ENCODE data around the gene CKLF. TPM values are rescaled to one million over a fixed set of nuclear protein-coding genes. Genes with fewer than 3 reads are reported as not detected.
A peak's percentile ranks its signal among the peaks of the same experiment; 100 is the strongest.

CKLF gene
- total RNA-seq, 2 donors from 2014 or later = 22.5 to 40.7 TPM

- Histone ChIP-seq H3K36me3 (ENCODE audit: control insufficient read depth, insufficient read depth, low read length) (peaks cover 12% of the 10 kb centered on the region), H3K27me3 (ENCODE audit: control insufficient read depth, insufficient read depth, low read length, poor library complexity, severe bottlenecking) (no peaks in the 10 kb centered on the region), H3K27ac (ENCODE audit: low read depth, low read length) (no peak overlapping the region), H3K4me1 (ENCODE audit: control insufficient read depth, insufficient read depth, low read length) (no peaks in the 10 kb centered on the region), H3K9ac (ENCODE audit: extremely low read depth, low read length, poor library complexity, severe bottlenecking) (no peak overlapping the region), H3K4me3 (ENCODE audit: low read length) (no peak overlapping the region), H3K9me3 (ENCODE audit: control insufficient read depth, low read length) (no peaks in the 10 kb centered on the region)
- no peak overlapping the region for H3K4me3 Mint-ChIP-seq
- peaks cover 1% of the 10 kb centered on the region for H3K27me3 Mint-ChIP-seq (ENCODE audit: insufficient read depth)
- WGBS, 2 experiments (ENCODE audit: insufficient coverage in 1 of 2, insufficient read length in 1 of 2) = 83% methylated on average over 1 of the region's 1 CpG; no CpG with 5 or more reads in 1 of the 2 experiments
- no peaks in the 10 kb centered on the region for H3K9me3 Mint-ChIP-seq
- H3K36me3 Mint-ChIP-seq (ENCODE audit: low read depth) = peaks cover 27% of the 10 kb centered on the region
- no peak for DNase-seq
- no peaks in the 10 kb centered on the region for H3K4me1 Mint-ChIP-seq
- TF ChIP-seq, protein P1, sequence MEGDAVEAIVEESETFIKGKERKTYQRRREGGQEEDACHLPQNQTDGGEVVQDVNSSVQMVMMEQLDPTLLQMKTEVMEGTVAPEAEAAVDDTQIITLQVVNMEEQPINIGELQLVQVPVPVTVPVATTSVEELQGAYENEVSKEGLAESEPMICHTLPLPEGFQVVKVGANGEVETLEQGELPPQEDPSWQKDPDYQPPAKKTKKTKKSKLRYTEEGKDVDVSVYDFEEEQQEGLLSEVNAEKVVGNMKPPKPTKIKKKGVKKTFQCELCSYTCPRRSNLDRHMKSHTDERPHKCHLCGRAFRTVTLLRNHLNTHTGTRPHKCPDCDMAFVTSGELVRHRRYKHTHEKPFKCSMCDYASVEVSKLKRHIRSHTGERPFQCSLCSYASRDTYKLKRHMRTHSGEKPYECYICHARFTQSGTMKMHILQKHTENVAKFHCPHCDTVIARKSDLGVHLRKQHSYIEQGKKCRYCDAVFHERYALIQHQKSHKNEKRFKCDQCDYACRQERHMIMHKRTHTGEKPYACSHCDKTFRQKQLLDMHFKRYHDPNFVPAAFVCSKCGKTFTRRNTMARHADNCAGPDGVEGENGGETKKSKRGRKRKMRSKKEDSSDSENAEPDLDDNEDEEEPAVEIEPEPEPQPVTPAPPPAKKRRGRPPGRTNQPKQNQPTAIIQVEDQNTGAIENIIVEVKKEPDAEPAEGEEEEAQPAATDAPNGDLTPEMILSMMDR (conservative IDR thresholded peaks at IDR 0.05) = peak; percentile 28
- no peak overlapping the region for H3K27ac Mint-ChIP-seq
These were observed 10.0 kb downstream of the CKLF start for GRCh38 chr16:66562409-66562808.

DNA sequence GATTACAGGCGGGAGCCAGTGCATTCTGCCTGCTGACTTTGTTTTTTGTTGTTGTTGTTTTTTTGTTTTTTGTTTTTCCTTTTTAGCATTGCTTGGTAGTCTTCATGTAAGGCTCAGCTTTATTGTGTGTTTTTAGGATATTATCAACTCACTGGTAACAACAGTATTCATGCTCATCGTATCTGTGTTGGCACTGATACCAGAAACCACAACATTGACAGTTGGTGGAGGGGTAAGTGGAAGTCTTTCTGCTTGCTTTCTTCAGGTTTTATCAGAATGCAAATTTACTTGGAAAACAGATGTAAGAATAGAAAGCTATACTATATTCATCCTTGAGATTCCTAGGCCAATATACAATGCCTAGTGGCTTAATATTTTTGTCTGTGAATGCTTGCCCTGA lies 10.6 kb downstream of the CKLF start:
- H3K27ac Mint-ChIP-seq = no peak overlapping the region
- H3K27me3 ChIP-seq (ENCODE audit: control insufficient read depth, insufficient read depth, low read length, poor library complexity, severe bottlenecking) = no peaks in the 10 kb centered on the region

GRCh38 chr16:66563574-66564334 lies 11.4 kb downstream of the CKLF start:
- WGBS, 2 experiments (ENCODE audit: insufficient coverage in 1 of 2, insufficient read length in 1 of 2) = 93 to 100% methylated on average over 1 to 2 of the region's 2 CpGs
- DNase-seq = no peak
- Mint-ChIP-seq H3K27me3 (ENCODE audit: insufficient read depth) (peaks cover 1% of the 10 kb centered on the region), H3K4me1 (no peaks in the 10 kb centered on the region), H3K36me3 (ENCODE audit: low read depth) (peaks cover 26% of the 10 kb centered on the region), H3K9me3 (no peaks in the 10 kb centered on the region), H3K27ac (no peak overlapping the region), H3K4me3 (no peak overlapping the region)
- H3K9ac ChIP-seq (ENCODE audit: extremely low read depth, low read length, poor library complexity, severe bottlenecking) = no peak overlapping the region
- TF ChIP-seq, protein P1 (conservative IDR thresholded peaks at IDR 0.05) = no peak
- no peak overlapping the region for H3K27ac ChIP-seq (ENCODE audit: low read depth, low read length)
- H3K36me3 ChIP-seq (ENCODE audit: control insufficient read depth, insufficient read depth, low read length) = peaks cover 8% of the 10 kb centered on the region
- no peaks in the 10 kb centered on the region for H3K27me3 ChIP-seq (ENCODE audit: control insufficient read depth, insufficient read depth, low read length, poor library complexity, severe bottlenecking)
- H3K4me3 ChIP-seq (ENCODE audit: low read length) = no peak overlapping the region
- H3K9me3 ChIP-seq (ENCODE audit: control insufficient read depth, low read length) = no peaks in the 10 kb centered on the region
- H3K4me1 ChIP-seq (ENCODE audit: control insufficient read depth, insufficient read depth, low read length) = no peaks in the 10 kb centered on the region

More for the DNA sequence above, 10.6 kb downstream of the CKLF start:
- Mint-ChIP-seq H3K27me3 (ENCODE audit: insufficient read depth) (peaks cover 1% of the 10 kb centered on the region), H3K9me3 (no peaks in the 10 kb centered on the region), H3K4me1 (no peaks in the 10 kb centered on the region), H3K36me3 (ENCODE audit: low read depth) (peaks cover 30% of the 10 kb centered on the region), H3K4me3 (no peak overlapping the region)
- DNase-seq = no peak
- Histone ChIP-seq H3K9me3 (ENCODE audit: control insufficient read depth, low read length) (no peaks in the 10 kb centered on the region), H3K4me1 (ENCODE audit: control insufficient read depth, insufficient read depth, low read length) (no peaks in the 10 kb centered on the region), H3K9ac (ENCODE audit: extremely low read depth, low read length, poor library complexity, severe bottlenecking) (no peak overlapping the region), H3K36me3 (ENCODE audit: control insufficient read depth, insufficient read depth, low read length) (peaks cover 14% of the 10 kb centered on the region), H3K4me3 (ENCODE audit: low read length) (no peak overlapping the region), H3K27ac (ENCODE audit: low read depth, low read length) (no peak overlapping the region)
- WGBS, 2 experiments (ENCODE audit: insufficient coverage in 1 of 2, insufficient read length in 1 of 2) = 89% methylated on average over 2 of the region's 2 CpGs; no CpG with 5 or more reads in 1 of the 2 experiments
- TF ChIP-seq, protein P1 (conservative IDR thresholded peaks at IDR 0.05) = no peak

All from endodermal cell (in vitro differentiated cells).